ENCODE results near the gene CEP72. TPM values are rescaled to one million over a fixed set of nuclear protein-coding genes. Genes with fewer than 3 reads are reported as not detected.
"Not testable (repeated sequence)": the region's sequence is repeated elsewhere in the genome, so short reads cannot be mapped to it uniquely, and the experiment has no call there.

CEP72 gene
- total RNA-seq = 2.0 TPM
- long read RNA-seq, partial matches to known transcripts = 0 of 1 reads
- long read RNA-seq, other reads (novel, unspliced or antisense) = 0 of 1 reads

DNA sequence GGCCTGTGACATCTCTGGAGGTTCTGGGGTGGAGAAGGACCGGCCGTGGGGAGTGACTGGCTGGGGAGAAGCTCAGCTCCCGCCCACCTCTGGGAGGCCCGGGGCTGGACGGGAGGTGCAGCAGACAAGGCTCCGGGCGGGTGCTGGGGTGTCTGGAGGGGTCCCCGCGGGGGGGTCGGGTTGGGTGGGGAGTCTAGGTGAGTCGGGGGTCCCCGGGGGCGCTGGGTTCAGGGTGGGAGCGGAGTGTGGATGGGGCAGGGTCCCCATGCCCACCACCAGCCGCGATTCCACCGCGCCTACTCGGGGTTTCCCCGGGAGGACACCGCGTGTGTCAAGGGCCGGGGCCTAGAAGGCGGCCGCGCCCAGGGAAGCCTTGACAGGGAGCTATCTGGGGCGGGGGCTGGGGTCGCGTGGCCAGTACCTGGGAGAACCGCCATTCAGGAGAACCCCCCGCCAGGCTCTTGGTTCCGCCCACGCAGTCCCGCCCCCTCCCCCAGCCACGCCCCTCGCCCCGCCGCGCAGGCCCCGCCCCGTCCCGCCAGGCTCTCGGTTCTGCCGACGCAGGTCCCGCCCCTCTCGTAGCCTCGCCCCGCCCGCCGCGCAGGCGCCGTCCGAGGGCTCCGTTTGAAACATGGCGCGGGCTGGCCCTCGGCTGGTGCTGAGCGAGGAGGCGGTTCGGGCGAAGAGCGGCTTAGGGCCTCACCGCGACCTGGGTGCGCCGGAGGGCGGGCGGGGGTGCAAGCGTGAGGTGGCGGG, at the start of gene CEP72:
TSS of gene CEP72 (plus strand) at position 610 of the 756 bp plus-strand sequence. CDS start at position 632, 22 bp downstream.
- ATAC-seq (peak; percentile 97), DNase-seq (ENCODE audit: missing footprints) (peak; percentile 96)
- intact Hi-C loops (cut with DNase I) = no loop called here

GRCh38 chr5:565782-566440, 46.2 kb upstream of the CEP72 start:
- DNase-seq (ENCODE audit: missing footprints) = peak; percentile 20
- ATAC-seq = no peak
- intact Hi-C loops (cut with DNase I) = no loop called here

DNA sequence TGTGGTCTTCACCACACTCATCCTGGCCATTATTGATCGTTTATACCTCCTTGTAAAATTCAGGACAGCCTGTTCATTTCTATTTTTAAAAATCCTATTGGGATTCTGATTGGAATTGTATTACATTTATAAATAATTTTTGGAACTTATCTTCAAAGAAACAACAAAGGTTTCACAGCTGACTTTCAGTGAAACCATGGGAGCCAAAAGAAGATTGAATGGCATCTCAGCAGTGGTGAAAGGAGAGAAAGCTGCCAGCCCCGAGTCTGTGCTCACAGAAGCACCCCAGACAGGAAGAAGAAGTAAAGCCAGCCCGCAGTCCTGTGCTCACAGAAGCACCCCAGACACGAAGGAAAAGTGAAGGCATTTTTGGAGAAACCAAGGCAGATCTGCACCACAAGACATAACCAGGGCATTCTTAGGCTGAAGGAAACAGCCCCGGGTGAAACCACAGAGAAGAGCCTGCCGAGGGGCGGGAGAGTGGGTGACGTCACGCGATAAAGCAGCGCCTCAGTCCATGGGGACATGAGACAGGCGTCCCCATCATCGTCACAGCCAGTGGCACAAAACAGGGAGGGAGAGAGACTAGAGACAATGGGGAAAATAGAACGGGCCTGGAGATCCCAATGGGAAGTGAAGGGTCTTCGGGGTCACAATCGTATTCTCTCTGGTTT, 45.4 kb upstream of the CEP72 start:
- ATAC-seq (no peak), DNase-seq (ENCODE audit: missing footprints) (no peak)
- intact Hi-C loops (cut with DNase I) = no loop called here

- no peak for DNase-seq (ENCODE audit: missing footprints)
- intact Hi-C loops (cut with DNase I) = no loop called here
- ATAC-seq = no peak
These were observed 44.5 kb upstream of the CEP72 start for GRCh38 chr5:567664-568060.

DNA sequence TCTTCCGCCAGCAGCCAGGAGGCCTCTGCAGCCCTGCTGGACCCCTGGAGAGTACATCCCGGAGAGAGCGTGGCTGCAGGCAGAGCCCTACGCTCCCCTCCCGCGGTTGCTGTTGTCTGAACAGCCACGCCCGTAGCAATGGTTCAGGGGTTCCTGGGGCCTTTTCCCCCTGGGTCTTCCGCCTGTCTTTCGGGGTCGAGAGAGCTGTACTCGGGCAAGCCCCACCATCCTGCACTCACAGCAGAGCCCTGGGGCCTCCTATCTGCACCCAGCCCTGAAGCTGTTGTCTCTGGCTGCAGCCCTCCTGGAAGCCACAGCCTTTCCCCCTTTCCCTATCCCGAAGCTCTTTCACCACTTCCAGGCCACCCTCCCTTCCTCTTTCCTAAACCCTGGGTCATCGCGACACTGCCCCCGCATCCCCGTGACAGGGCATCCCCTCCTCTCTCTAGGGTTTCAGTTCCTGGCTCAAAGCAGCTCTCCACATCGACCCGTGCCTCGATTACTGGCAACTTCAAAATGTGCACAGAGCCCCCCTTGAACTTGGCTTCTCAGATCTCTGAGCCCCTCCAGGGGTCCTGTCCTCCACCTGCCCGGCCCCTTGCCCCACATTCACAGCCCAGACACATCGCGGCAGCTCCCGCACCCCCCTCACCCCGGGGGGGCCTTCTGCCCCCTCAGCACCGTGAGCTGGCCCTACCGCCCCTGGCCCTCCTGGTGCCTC, 43.9 kb upstream of the CEP72 start:
- DNase-seq (ENCODE audit: missing footprints) (no peak), ATAC-seq (no peak)
- intact Hi-C loops (cut with DNase I) = no loop called here

GRCh38 chr5:568809-569208, 43.3 kb upstream of the CEP72 start:
- no peak for ATAC-seq
- intact Hi-C loops (cut with DNase I) = no loop called here
- no peak for DNase-seq (ENCODE audit: missing footprints)

- intact Hi-C loops (cut with DNase I) = no loop called here
- ATAC-seq (no peak), DNase-seq (ENCODE audit: missing footprints) (no peak)
These were observed 42.7 kb upstream of the CEP72 start for GRCh38 chr5:569358-569867.

DNA sequence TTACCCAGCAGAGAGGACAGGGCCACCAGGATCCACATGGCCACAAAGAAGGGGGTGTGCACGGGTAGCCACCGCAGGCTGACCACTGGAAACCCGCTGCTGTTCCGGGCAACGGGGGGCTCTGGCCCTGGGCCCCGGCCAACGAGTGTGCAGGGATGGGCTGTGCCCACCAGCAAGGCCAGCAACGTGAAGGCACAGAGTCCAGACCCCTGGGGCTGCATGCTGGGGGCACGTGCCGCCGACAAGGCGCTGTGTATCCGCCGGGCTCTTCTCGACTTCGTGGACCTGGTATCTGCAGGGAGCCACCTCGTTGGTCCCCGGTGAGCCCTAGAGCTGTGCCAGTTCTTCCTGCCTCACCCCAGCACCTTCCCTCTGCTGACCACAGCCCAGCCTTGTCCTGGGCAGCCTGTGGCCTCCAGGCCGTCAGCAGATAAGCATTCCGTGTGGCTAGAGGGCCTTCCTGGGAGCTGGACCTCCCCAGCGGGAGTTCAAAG, 42.2 kb upstream of the CEP72 start:
- intact Hi-C loops (cut with DNase I) = no loop called here
- no peak for DNase-seq (ENCODE audit: missing footprints)
- ATAC-seq = no peak

GRCh38 chr5:570446-570845, 41.7 kb upstream of the CEP72 start:
- ATAC-seq = no peak
- intact Hi-C loops (cut with DNase I) = no loop called here
- no peak for DNase-seq (ENCODE audit: missing footprints)

- intact Hi-C loops (cut with DNase I) = no loop called here
- ATAC-seq (no peak), DNase-seq (ENCODE audit: missing footprints) (no peak)
These were observed 41.3 kb upstream of the CEP72 start for GRCh38 chr5:570886-571285.

- no peak for DNase-seq (ENCODE audit: missing footprints)
- intact Hi-C loops (cut with DNase I) = no loop called here
- no peak for ATAC-seq
These were observed 40.3 kb upstream of the CEP72 start for GRCh38 chr5:571791-572190.

GRCh38 chr5:572398-573019, 39.6 kb upstream of the CEP72 start:
- intact Hi-C loops (cut with DNase I) = no loop called here
- ATAC-seq (no peak), DNase-seq (ENCODE audit: missing footprints) (no peak)

DNA sequence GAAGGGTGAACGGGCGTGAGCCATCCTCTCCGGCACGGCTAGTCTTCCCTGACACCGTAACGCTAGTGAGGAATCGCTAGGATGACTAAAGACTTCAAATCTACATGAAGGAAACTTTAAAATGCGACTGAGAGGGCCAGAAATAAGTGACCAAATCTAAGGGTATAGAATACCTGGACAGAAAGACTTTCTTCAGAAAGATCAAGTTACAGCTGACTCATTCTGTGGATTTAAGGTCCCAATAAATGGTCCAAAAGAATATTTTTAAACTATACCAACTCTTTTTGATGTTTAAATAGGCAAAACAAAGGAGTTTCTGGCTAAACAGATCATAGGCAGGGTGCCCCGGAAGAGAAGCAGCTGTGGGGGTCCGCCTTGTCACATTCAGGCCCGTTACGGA, 38.9 kb upstream of the CEP72 start:
- ATAC-seq (no peak), DNase-seq (ENCODE audit: missing footprints) (no peak)
- intact Hi-C loops (cut with DNase I) = no loop called here

- ATAC-seq (no peak), DNase-seq (ENCODE audit: missing footprints) (no peak)
- intact Hi-C loops (cut with DNase I) = no loop called here
These were observed 38.2 kb upstream of the CEP72 start for GRCh38 chr5:573976-574375.

DNA sequence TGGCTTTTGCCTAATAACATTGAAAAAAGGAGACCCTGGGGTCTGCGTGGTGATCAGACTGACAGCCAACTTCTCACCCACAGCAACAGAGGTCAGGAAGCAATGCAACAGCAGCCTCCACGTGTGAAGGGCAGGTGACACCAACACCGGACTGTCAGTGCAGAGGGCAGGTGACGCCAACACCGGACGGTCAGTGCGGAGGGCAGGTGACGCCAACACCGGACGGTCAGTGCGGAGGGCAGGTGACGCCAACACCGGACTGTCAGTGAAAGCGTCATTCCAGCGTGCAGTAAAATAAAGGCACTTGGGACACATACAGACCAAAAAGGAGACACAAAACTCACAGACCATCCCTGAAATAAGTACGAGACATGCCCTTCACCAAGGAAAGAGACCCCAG, 37.2 kb upstream of the CEP72 start:
- DNase-seq (ENCODE audit: missing footprints) (no peak), ATAC-seq (no peak)
- intact Hi-C loops (cut with DNase I) = no loop called here

GRCh38 chr5:575636-576035, 36.5 kb upstream of the CEP72 start:
- DNase-seq (ENCODE audit: missing footprints) (no peak), ATAC-seq (no peak)
- intact Hi-C loops (cut with DNase I) = no loop called here

GRCh38 chr5:577214-577613, 34.9 kb upstream of the CEP72 start:
- ATAC-seq; DNase-seq (ENCODE audit: missing footprints); intact Hi-C loops (cut with DNase I): not testable (repeated sequence)

DNA sequence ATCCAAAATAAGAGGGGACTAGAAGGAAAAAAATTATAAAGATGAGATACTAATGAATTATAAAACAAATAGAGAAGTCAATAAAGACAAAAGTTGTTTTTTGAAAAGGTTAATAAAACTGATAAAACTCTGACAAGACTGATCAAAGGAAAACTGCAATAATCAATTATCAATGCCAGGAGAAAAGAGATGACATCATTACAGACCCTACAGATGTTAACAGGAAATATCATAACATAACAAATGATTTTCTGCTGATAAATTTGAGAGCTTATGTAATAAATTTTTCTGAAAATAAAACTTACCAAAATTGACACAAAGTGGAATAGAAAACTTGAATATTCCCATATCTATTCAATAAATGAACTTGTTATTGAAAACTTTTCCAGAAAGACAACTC, 34.3 kb upstream of the CEP72 start:
- no peak for ATAC-seq
- DNase-seq (ENCODE audit: missing footprints) = no peak
- intact Hi-C loops (cut with DNase I) = no loop called here

- no peak for DNase-seq (ENCODE audit: missing footprints)
- no peak for ATAC-seq
- intact Hi-C loops (cut with DNase I) = no loop called here
These were observed 32.9 kb upstream of the CEP72 start for GRCh38 chr5:579211-579610.
